M059J (cell line): ENCODE measurements around the gene C1orf87. TPM values are rescaled to one million over a fixed set of nuclear protein-coding genes. Genes with fewer than 3 reads are reported as not detected.
"Not testable (repeated sequence)": the region's sequence is repeated elsewhere in the genome, so short reads cannot be mapped to it uniquely, and the experiment has no call there.

Experiments
- DNase-seq: peaks from one replicate; pipeline ENCODE4 v3.0.0-alpha.2; 2012; ENCODE audit warnings: low read depth
- total RNA-seq: library from RNA; depleted of rRNA; stranded (reverse); fragments of >200 nt; shearing (Covaris generic); gene quantifications from 2 replicates; pipeline ENCODE4 v1.2.3, GENCODE V29; 2014

C1orf87 gene
- total RNA-seq, 1 experiment from 2014 or later, result not detected

GRCh38 chr1:59994302-59995198 is 79.0 kb downstream of the C1orf87 start:
- DNase-seq, result no peak

GRCh38 chr1:59992040-59992820 is 81.3 kb downstream of the C1orf87 start:
- DNase-seq, result no peak

- no peak for DNase-seq
Observed at GRCh38 chr1:59990470-59990869, 83.1 kb downstream of the C1orf87 start.

GRCh38 chr1:59986516-59987310 is 86.9 kb downstream of the C1orf87 start:
- DNase-seq, result no peak

GRCh38 chr1:59985911-59986515 is 87.6 kb downstream of the C1orf87 start:
- DNase-seq, result no peak

GRCh38 chr1:59979666-59980065 is 93.9 kb downstream of the C1orf87 start:
- no peak for DNase-seq

GRCh38 chr1:59978511-59978910 is 95.1 kb downstream of the C1orf87 start:
- no peak for DNase-seq

GRCh38 chr1:59978026-59978425 is 95.5 kb downstream of the C1orf87 start:
- DNase-seq, result no peak

- no peak for DNase-seq
Observed at GRCh38 chr1:59977075-59977410, 96.5 kb downstream of the C1orf87 start.

- peak; percentile 31 for DNase-seq
Observed at GRCh38 chr1:59976194-59977074, 97.1 kb downstream of the C1orf87 start.

GRCh38 chr1:59973719-59974118 is 99.9 kb downstream of the C1orf87 start:
- DNase-seq, result no peak

GRCh38 chr1:59972216-59972927 is 101.2 kb downstream of the C1orf87 start:
- no peak for DNase-seq

GRCh38 chr1:59971464-59971911 is 102.1 kb downstream of the C1orf87 start:
- peak; percentile 57 for DNase-seq

GRCh38 chr1:59969542-59970175 is 103.9 kb downstream of the C1orf87 start:
- DNase-seq, result not testable (repeated sequence)

GRCh38 chr1:59968746-59969145 is 104.8 kb downstream of the C1orf87 start:
- not testable (repeated sequence) for DNase-seq

GRCh38 chr1:59967780-59968179 is 105.8 kb downstream of the C1orf87 start:
- no peak for DNase-seq

GRCh38 chr1:59967141-59967697 is 106.4 kb downstream of the C1orf87 start:
- no peak for DNase-seq

- no peak for DNase-seq
Observed at GRCh38 chr1:59952065-59952464, 121.5 kb downstream of the C1orf87 start.

- DNase-seq, result no peak
Observed at GRCh38 chr1:59949648-59950047, 123.9 kb downstream of the C1orf87 start.
